HFFc6 (cell line): ENCODE data around the gene SLC35G2. TPM values are rescaled to one million over a fixed set of nuclear protein-coding genes. Genes with fewer than 3 reads are reported as not detected.
"Not testable (repeated sequence)": the region's sequence is repeated elsewhere in the genome, so short reads cannot be mapped to it uniquely, and the experiment has no call there.

Source experiments
- DNase-seq: peaks from one replicate; pipeline ENCODE4 v3.0.0-alpha.2; 2018
- H3K27ac Mint-ChIP-seq: 2 replicates; pipeline ENCODE4 v1.8.0; 2020; ENCODE audit warnings: mild to moderate bottlenecking, mixed read lengths
- H3K27me3 Mint-ChIP-seq: 2 replicates; pipeline ENCODE4 v1.8.0; 2021; ENCODE audit warnings: mild to moderate bottlenecking, moderate library complexity, mixed read lengths; ENCODE audit not compliant: insufficient read depth
- H3K36me3 Mint-ChIP-seq: 2 replicates; pipeline ENCODE4 v1.8.0; 2021; ENCODE audit warnings: low read depth, mixed read lengths
- H3K4me1 Mint-ChIP-seq: 2 replicates; pipeline ENCODE4 v1.8.0; 2020; ENCODE audit warnings: low read depth, mixed read lengths
- H3K4me3 Mint-ChIP-seq: 2 replicates; pipeline ENCODE4 v1.8.0; 2020; ENCODE audit warnings: mild to moderate bottlenecking, moderate library complexity, mixed read lengths
- H3K9me3 Mint-ChIP-seq: 2 replicates; pipeline ENCODE4 v1.8.0; 2020; ENCODE audit warnings: mild to moderate bottlenecking, mixed read lengths
- total RNA-seq, 6 experiments: library from RNA; stranded (reverse); fragmentation: NEBNext Ultra II Directional; extraction: Animal tissue kit (Norgen Biotek cat#: 25700); gene quantifications; 2 replicates in 1 of 6; 3 replicates in 5 of 6; pipeline ENCODE4 v1.2.3, GENCODE V29; 2021
- TF ChIP-seq, protein P1 (sequence below): fragments of 200-600 bp; sonication (generic); IDR thresholded peaks from 2 replicates; pipeline ENCODE4 v1.5.0; 2021; ENCODE audit warnings: antibody characterized with exemption, mild to moderate bottlenecking

SLC35G2 gene
- total RNA-seq, 6 experiments from 2014 or later = 19.4 to 23.9 (median 22.1) TPM

DNA sequence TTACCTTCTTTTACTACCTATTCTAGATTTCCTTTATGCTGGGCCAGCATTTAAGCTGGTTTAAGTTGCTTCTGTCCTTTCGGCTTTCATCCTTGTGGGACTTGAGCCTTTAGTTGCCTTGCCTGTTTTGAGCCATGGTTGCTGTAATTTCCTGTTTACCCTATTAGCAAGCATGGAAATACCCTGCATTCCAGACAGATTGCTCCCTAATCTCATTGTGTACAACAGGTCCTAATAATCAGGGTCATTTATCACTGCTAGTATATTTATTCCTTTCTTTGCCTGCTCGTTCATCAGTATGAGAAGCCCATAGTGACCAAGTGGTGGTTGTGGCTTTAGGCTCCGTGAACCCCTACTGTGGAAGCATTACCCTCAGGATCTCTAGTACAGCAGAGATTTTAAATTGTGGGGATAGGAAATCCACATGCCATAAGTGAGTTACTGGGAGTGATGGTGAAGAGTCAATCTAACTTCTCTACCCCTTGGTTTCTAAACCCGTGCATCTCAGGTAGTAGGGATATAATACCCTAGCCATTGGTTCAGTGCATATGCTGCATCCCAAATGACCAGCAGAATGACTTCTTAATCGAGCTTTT lies 75.0 kb downstream of the SLC35G2 start:
- Mint-ChIP-seq H3K9me3 (peaks cover 40% of the 10 kb centered on the region), H3K4me3 (peak overlapping the region; percentile 58), H3K27me3 (peaks cover 2% of the 10 kb centered on the region; the same call in 1 of the 2 replicates), H3K36me3 (peaks cover 44% of the 10 kb centered on the region), H3K4me1 (peaks cover 40% of the 10 kb centered on the region), H3K27ac (peak overlapping the region; percentile 70)
- peak; percentile 60 for DNase-seq
- TF ChIP-seq, protein P1, sequence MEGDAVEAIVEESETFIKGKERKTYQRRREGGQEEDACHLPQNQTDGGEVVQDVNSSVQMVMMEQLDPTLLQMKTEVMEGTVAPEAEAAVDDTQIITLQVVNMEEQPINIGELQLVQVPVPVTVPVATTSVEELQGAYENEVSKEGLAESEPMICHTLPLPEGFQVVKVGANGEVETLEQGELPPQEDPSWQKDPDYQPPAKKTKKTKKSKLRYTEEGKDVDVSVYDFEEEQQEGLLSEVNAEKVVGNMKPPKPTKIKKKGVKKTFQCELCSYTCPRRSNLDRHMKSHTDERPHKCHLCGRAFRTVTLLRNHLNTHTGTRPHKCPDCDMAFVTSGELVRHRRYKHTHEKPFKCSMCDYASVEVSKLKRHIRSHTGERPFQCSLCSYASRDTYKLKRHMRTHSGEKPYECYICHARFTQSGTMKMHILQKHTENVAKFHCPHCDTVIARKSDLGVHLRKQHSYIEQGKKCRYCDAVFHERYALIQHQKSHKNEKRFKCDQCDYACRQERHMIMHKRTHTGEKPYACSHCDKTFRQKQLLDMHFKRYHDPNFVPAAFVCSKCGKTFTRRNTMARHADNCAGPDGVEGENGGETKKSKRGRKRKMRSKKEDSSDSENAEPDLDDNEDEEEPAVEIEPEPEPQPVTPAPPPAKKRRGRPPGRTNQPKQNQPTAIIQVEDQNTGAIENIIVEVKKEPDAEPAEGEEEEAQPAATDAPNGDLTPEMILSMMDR = no peak

DNA sequence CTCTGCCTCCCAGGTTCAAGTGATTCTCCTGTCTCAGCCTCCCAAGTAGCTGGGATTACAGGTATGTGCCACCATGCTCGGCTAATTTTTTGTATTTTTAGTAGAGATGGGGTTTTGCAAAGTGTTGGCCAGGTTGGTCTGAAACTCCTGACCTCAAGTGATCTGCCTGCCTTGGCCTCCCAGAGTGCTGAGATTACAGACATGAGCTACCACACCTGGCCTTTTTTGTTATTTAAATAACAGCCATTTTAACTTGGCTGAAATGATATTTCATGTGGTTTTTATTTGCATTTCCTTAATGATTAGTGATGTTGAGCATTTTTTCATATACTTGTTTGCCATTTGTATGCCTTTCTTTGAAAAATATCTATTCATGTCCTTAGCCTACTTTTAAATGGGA lies 78.2 kb downstream of the SLC35G2 start:
- H3K4me3 Mint-ChIP-seq, H3K27me3 Mint-ChIP-seq, DNase-seq: not testable (repeated sequence)
- H3K4me1 Mint-ChIP-seq = peaks cover 59% of the 10 kb centered on the region
- peaks cover 17% of the 10 kb centered on the region for H3K9me3 Mint-ChIP-seq
- H3K36me3 Mint-ChIP-seq = peaks cover 42% of the 10 kb centered on the region
- peak overlapping the region; percentile 14; the same call in 1 of the 2 replicates for H3K27ac Mint-ChIP-seq

DNA sequence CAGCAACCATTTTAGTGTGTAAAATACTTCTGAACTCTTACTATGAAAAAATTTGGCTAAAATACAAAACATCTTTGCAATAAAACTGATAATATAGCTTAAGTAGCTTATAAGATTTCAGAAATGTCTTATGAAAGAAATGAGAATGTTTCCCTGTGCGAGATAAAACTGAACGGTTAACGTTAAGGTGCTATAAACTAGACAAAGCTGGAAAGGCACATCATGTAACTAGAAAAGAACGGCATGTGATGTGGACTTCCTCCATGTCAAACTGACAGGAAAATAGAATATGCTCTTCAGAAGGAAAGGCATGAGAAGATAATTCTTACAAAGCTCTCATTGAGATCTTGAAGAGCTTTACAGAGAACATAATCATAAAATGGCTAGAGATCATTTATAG lies 79.6 kb downstream of the SLC35G2 start:
- Mint-ChIP-seq H3K4me3 (no peak overlapping the region), H3K4me1 (peaks cover 50% of the 10 kb centered on the region), H3K27me3 (no peaks in the 10 kb centered on the region), H3K9me3 (peaks cover 13% of the 10 kb centered on the region), H3K36me3 (peaks cover 41% of the 10 kb centered on the region), H3K27ac (no peak overlapping the region)
- TF ChIP-seq, protein P1 = no peak
- DNase-seq = no peak

DNA sequence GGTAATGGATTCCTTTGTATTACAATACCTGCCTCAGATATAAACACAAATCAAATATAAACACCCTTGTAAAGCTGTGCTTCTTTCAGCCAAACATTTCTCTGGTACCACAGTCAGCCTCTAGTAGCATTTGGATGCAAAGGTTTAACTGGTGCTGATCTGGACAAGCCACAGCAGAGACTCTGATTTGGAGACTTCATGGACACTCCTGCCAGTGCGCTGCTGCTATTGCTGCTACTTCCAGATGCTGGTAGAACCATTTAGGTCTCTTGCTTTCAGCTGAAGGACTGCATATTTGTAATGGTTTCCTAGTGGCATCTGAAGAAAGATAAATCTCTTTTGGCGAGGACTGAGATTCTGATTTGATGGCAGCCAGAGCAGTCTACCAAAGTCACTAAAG lies 80.0 kb downstream of the SLC35G2 start:
- Mint-ChIP-seq H3K9me3 (peaks cover 13% of the 10 kb centered on the region), H3K27ac (no peak overlapping the region), H3K27me3 (peaks cover 2% of the 10 kb centered on the region; the same call in 1 of the 2 replicates), H3K4me3 (no peak overlapping the region), H3K36me3 (peaks cover 44% of the 10 kb centered on the region), H3K4me1 (peaks cover 46% of the 10 kb centered on the region)
- TF ChIP-seq, protein P1 = no peak
- no peak for DNase-seq

DNA sequence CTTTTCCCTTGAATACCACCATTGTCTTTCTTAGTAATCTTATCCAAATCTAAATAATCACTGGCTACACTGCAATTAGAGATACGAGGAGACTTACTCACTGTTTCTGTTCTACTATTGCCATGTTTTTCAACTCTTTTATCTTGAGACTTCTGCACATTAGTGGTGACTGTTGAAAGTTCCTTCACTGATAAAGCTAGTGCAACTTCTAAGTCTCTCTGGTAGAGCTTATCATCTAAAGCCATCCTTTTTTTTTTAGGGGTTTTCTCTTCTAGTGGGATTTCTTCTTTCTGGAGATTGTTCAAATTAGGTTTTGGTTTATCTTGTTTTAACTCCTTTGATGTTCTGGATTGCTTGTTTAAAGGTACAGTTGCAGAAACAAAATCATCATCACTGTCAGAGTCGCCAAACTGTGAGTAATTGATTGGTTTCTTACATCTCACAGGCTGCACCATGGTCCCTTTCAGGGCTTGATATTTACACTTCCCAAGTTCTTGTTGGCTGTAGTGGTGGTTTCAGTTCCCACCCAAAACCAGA lies 80.8 kb downstream of the SLC35G2 start:
- no peak for DNase-seq
- Mint-ChIP-seq H3K27ac (no peak overlapping the region), H3K4me1 (peaks cover 39% of the 10 kb centered on the region), H3K9me3 (peaks cover 20% of the 10 kb centered on the region), H3K36me3 (peaks cover 50% of the 10 kb centered on the region), H3K27me3 (peaks cover 2% of the 10 kb centered on the region; the same call in 1 of the 2 replicates), H3K4me3 (no peak overlapping the region)
- TF ChIP-seq, protein P1 = no peak

DNA sequence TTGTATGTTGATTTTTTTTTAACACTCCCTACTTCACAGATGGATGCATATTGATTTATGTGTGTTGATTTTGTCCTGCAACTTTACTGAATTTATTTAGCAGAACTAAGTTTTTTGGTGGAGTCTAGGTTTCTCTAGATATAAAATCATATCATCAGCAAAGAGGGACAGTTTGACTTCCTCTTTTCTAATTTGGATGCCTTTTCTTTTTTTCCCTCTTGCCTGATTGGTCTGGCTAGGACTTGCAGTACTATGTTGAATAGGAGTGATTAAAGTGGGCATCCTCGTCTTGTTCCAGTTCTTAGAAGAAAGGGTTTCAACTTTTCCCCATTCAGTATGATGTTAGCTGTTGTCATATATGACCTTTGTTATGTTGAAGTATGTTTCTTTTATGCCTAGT lies 81.8 kb downstream of the SLC35G2 start:
- H3K36me3 Mint-ChIP-seq = peaks cover 55% of the 10 kb centered on the region
- not testable (repeated sequence) for DNase-seq, H3K27me3 Mint-ChIP-seq, H3K4me3 Mint-ChIP-seq, H3K27ac Mint-ChIP-seq
- peaks cover 29% of the 10 kb centered on the region for H3K9me3 Mint-ChIP-seq
- H3K4me1 Mint-ChIP-seq = peaks cover 39% of the 10 kb centered on the region
